Nephron (organoid): ENCODE results near the gene ALDH1A1.

Source experiments
- H3K27ac Mint-ChIP-seq, 3 experiments: 2 replicates each; pipeline ENCODE4 v1.8.0; 2020; ENCODE audit warnings: mixed read lengths in 3 of 3, mild to moderate bottlenecking in 2 of 3, moderate library complexity in 1 of 3
- H3K27me3 Mint-ChIP-seq: 2 replicates; pipeline ENCODE4 v1.8.0; 2021; ENCODE audit warnings: low read depth, mild to moderate bottlenecking, moderate library complexity, mixed read lengths
- H3K36me3 Mint-ChIP-seq: 2 replicates; pipeline ENCODE4 v1.8.0; 2020; ENCODE audit warnings: low read depth, mixed read lengths
- H3K4me1 Mint-ChIP-seq: 2 replicates; pipeline ENCODE4 v1.8.0; 2020; ENCODE audit warnings: mixed read lengths
- H3K4me3 Mint-ChIP-seq, 3 experiments: 2 replicates each; pipeline ENCODE4 v1.8.0; 2020; ENCODE audit warnings: mild to moderate bottlenecking in 3 of 3, mixed read lengths in 3 of 3, moderate library complexity in 2 of 3
- H3K9me3 Mint-ChIP-seq: 2 replicates; pipeline ENCODE4 v1.8.0; 2020; ENCODE audit warnings: mixed read lengths
- CTCF ChIP-seq, 3 experiments: fragments of 200-600 bp; sonication (generic); IDR thresholded peaks; one replicate each; pipeline ENCODE4 v1.5.0; 2021; ENCODE audit warnings: antibody characterized with exemption in 3 of 3; ENCODE audit not compliant: unreplicated experiment in 3 of 3

ALDH1A1 gene

GRCh38 chr9:72912476-72913381 is 40.1 kb downstream of the ALDH1A1 start:
- Mint-ChIP-seq H3K36me3 (no peaks in the 10 kb centered on the region), H3K9me3 (no peaks in the 10 kb centered on the region), H3K4me1 (peaks cover 14% of the 10 kb centered on the region), H3K4me3 (peak overlapping the region in 1 of 3 experiments; percentile 22), H3K27ac (peak overlapping the region in 2 of 3 experiments; percentile 41 to 74), H3K27me3 (no peaks in the 10 kb centered on the region)
- TF ChIP-seq CTCF (IDR thresholded peaks at IDR 0.05; ENCODE audit: unreplicated experiment in 3 of 3), result no peak

GRCh38 chr9:72911816-72912215 is 41.0 kb downstream of the ALDH1A1 start:
- no peaks in the 10 kb centered on the region for H3K27me3 Mint-ChIP-seq
- no peak for TF ChIP-seq CTCF (IDR thresholded peaks at IDR 0.05; ENCODE audit: unreplicated experiment in 3 of 3)
- no peaks in the 10 kb centered on the region for H3K9me3 Mint-ChIP-seq
- no peak overlapping the region for H3K4me3 Mint-ChIP-seq
- peak overlapping the region in 1 of 3 experiments; percentile 9 for H3K27ac Mint-ChIP-seq
- peaks cover 14% of the 10 kb centered on the region for H3K4me1 Mint-ChIP-seq
- H3K36me3 Mint-ChIP-seq, result no peaks in the 10 kb centered on the region

GRCh38 chr9:72911247-72911775 is 41.5 kb downstream of the ALDH1A1 start:
- no peaks in the 10 kb centered on the region for H3K9me3 Mint-ChIP-seq
- H3K27me3 Mint-ChIP-seq, result no peaks in the 10 kb centered on the region
- H3K4me1 Mint-ChIP-seq, result peaks cover 14% of the 10 kb centered on the region
- no peak for TF ChIP-seq CTCF (IDR thresholded peaks at IDR 0.05; ENCODE audit: unreplicated experiment in 3 of 3)
- no peaks in the 10 kb centered on the region for H3K36me3 Mint-ChIP-seq
- no peak overlapping the region for H3K4me3 Mint-ChIP-seq
- peak overlapping the region in 1 of 3 experiments; percentile 9 for H3K27ac Mint-ChIP-seq

- no peak for TF ChIP-seq CTCF (IDR thresholded peaks at IDR 0.05; ENCODE audit: unreplicated experiment in 3 of 3)
- Mint-ChIP-seq H3K9me3 (no peaks in the 10 kb centered on the region), H3K27ac (no peak overlapping the region), H3K4me1 (peaks cover 14% of the 10 kb centered on the region), H3K36me3 (no peaks in the 10 kb centered on the region), H3K27me3 (no peaks in the 10 kb centered on the region), H3K4me3 (no peak overlapping the region)
Observed at GRCh38 chr9:72909428-72909827, 43.4 kb downstream of the ALDH1A1 start.

- Mint-ChIP-seq H3K4me3 (no peak overlapping the region), H3K4me1 (peaks cover 8% of the 10 kb centered on the region), H3K36me3 (no peaks in the 10 kb centered on the region), H3K9me3 (no peaks in the 10 kb centered on the region), H3K27ac (peak overlapping the region in 2 of 3 experiments; percentile 29 to 45), H3K27me3 (no peaks in the 10 kb centered on the region)
- TF ChIP-seq CTCF (IDR thresholded peaks at IDR 0.05; ENCODE audit: unreplicated experiment in 3 of 3), result no peak
Observed at GRCh38 chr9:72907421-72907820, 45.4 kb downstream of the ALDH1A1 start.
